H1 (cell line): ENCODE measurements around the gene CHST8. TPM values are rescaled to one million over a fixed set of nuclear protein-coding genes. Genes with fewer than 3 reads are reported as not detected.

Experiments used
- CTCF ChIA-PET: fragments of 300-600 bp; sonication (Branson Sonifier 250); formaldehyde crosslinking; loops from one replicate; lab custom pipeline; 2021; ENCODE audit not compliant: partially characterized antibody; lab: Charles Lee
- POLR2A ChIA-PET: fragments of 300-600 bp; sonication (Branson Sonifier 250); formaldehyde crosslinking; loops from one replicate; lab custom pipeline; 2021; ENCODE audit warnings: inconsistent platforms; ENCODE audit not compliant: partially characterized antibody; lab: Charles Lee
- DNase-seq, 2 experiments: peaks; one replicate each; pipeline versions ENCODE4 v3.0.0 to v3.0.0-alpha.2; 2010 to 2022; ENCODE audit warnings: low spot score in 2 of 2, low read depth in 1 of 2, mixed read lengths in 1 of 2
- FAIRE-seq: peaks from 2 replicates; lab custom pipeline; 2011; peaks lifted over from hg19 to GRCh38; lab: Jason Lieb, UNC
- H2AFZ ChIP-seq: 2 replicates; pipeline ENCODE4 v1.8.1; 2012; ENCODE audit warnings: low read length, inconsistent platforms
- H2AK5ac ChIP-seq: 2 replicates; pipeline ENCODE4 v1.6.1; 2013; ENCODE audit warnings: low read depth, low read length
- H2BK120ac ChIP-seq: replicated peaks from 2 replicates; pipeline ENCODE3; 2013; ENCODE audit warnings: low read depth, low read length, inconsistent platforms
- H2BK12ac ChIP-seq: 2 replicates; pipeline ENCODE4 v1.6.1; 2013; ENCODE audit warnings: low read depth, low read length
- H2BK15ac ChIP-seq: 2 replicates; pipeline ENCODE4 v1.6.1; 2013; ENCODE audit warnings: low read length
- H2BK20ac ChIP-seq: 2 replicates; pipeline ENCODE4 v1.6.1; 2013; ENCODE audit warnings: low read length
- H2BK5ac ChIP-seq: 2 replicates; pipeline ENCODE4 v1.6.1; 2013; ENCODE audit warnings: low read depth, low read length
- H3K14ac ChIP-seq: 2 replicates; pipeline ENCODE4 v1.6.1; 2013; ENCODE audit warnings: inconsistent platforms; ENCODE audit not compliant: insufficient read length
- H3K18ac ChIP-seq: 2 replicates; pipeline ENCODE4 v1.6.1; 2013; ENCODE audit warnings: low read length; ENCODE audit errors: extremely low read depth
- H3K23ac ChIP-seq: 2 replicates; pipeline ENCODE4 v1.6.1; 2013; ENCODE audit warnings: inconsistent platforms; ENCODE audit not compliant: insufficient read length
- H3K23me2 ChIP-seq: 2 replicates; pipeline ENCODE4 v1.6.1; 2013; ENCODE audit warnings: low read depth, low read length
- H3K27ac ChIP-seq: 2 replicates; pipeline ENCODE4 v1.6.1; 2011; ENCODE audit warnings: low read depth, low read length, inconsistent platforms
- H3K27me3 ChIP-seq, 4 experiments: replicated peaks in 1 of 4; 1 replicate in 1 of 4; 2 replicates in 3 of 4; pipeline versions ENCODE4 v1.6.1 to v1.8.1; 2011 to 2013; ENCODE audit warnings: low read length in 3 of 4, mild to moderate bottlenecking in 3 of 4, inconsistent platforms in 2 of 4, mixed read lengths in 2 of 4, moderate library complexity in 1 of 4; ENCODE audit not compliant: control insufficient read depth in 3 of 4, insufficient read depth in 3 of 4; ENCODE audit errors: extremely low read depth in 1 of 4
- H3K36me3 ChIP-seq, 4 experiments: 2 replicates each; pipeline versions ENCODE4 v1.6.1 to v1.8.1; 2011 to 2013; ENCODE audit warnings: mild to moderate bottlenecking in 4 of 4, low read length in 3 of 4, moderate library complexity in 2 of 4, control low read depth in 1 of 4, inconsistent platforms in 1 of 4; ENCODE audit not compliant: insufficient read depth in 4 of 4, control insufficient read depth in 2 of 4
- H3K4ac ChIP-seq: replicated peaks from 2 replicates; pipeline ENCODE3; 2013; ENCODE audit warnings: low read length, low read depth, mixed read lengths, inconsistent platforms; ENCODE audit not compliant: insufficient read length
- H3K4me1 ChIP-seq, 4 experiments: replicated peaks in 1 of 4; 1 replicate in 1 of 4; 2 replicates in 3 of 4; pipeline versions ENCODE4 v1.6.1 to v1.8.1; 2011 to 2013; ENCODE audit warnings: low read length in 3 of 4, inconsistent platforms in 2 of 4, mixed read lengths in 1 of 4; ENCODE audit not compliant: insufficient read depth in 4 of 4, control insufficient read depth in 3 of 4
- H3K4me2 ChIP-seq, 2 experiments: 2 replicates each; pipeline versions ENCODE4 v1.6.1 to v1.8.1; 2011 to 2013; ENCODE audit warnings: low read depth in 2 of 2, low read length in 2 of 2, control low read depth in 1 of 2, inconsistent platforms in 1 of 2, mild to moderate bottlenecking in 1 of 2; ENCODE audit not compliant: insufficient read depth in 1 of 2
- H3K4me3 ChIP-seq, 4 experiments: fragments of 200-600, 300-600 bp in 1 of 4; sonication (generic), shearing (Covaris generic), sonication (Bioruptor Twin) in 1 of 4; 2 replicates each; pipeline versions ENCODE4 v1.5.1 to v1.8.1; 2011 to 2016; ENCODE audit warnings: low read length in 4 of 4, low read depth in 3 of 4, control low read depth in 2 of 4, inconsistent platforms in 2 of 4, mild to moderate bottlenecking in 2 of 4, mixed read lengths in 1 of 4, moderate library complexity in 1 of 4; ENCODE audit not compliant: insufficient read depth in 2 of 4; ENCODE audit errors: extremely low read depth in 1 of 4
- H3K56ac ChIP-seq: replicated peaks from 2 replicates; pipeline ENCODE3; 2013; ENCODE audit warnings: low read depth, mild to moderate bottlenecking, mixed read lengths, low read length, inconsistent platforms; ENCODE audit not compliant: insufficient read length
- H3K79me1 ChIP-seq: 2 replicates; pipeline ENCODE4 v1.6.1; 2013; ENCODE audit warnings: low read depth, low read length, control low read depth
- H3K79me2 ChIP-seq, 2 experiments: 2 replicates each; pipeline versions ENCODE4 v1.6.1 to v1.8.1; 2012 to 2013; ENCODE audit warnings: low read length in 2 of 2, mild to moderate bottlenecking in 2 of 2, inconsistent platforms in 1 of 2; ENCODE audit not compliant: insufficient read depth in 2 of 2, control insufficient read depth in 1 of 2
- H3K9ac ChIP-seq, 4 experiments: replicated peaks in 1 of 4; 1 replicate in 1 of 4; 2 replicates in 3 of 4; pipeline versions ENCODE4 v1.6.1 to v1.8.1; 2011 to 2013; ENCODE audit warnings: low read depth in 3 of 4, low read length in 3 of 4, control low read depth in 2 of 4, mild to moderate bottlenecking in 2 of 4, moderate library complexity in 2 of 4, inconsistent platforms in 1 of 4; ENCODE audit errors: extremely low read depth in 1 of 4
- H3K9me3 ChIP-seq, 2 experiments: 2 replicates each; pipeline versions ENCODE4 v1.6.1 to v1.8.1; 2012 to 2013; ENCODE audit warnings: mild to moderate bottlenecking in 2 of 2, moderate library complexity in 2 of 2, control low read depth in 1 of 2, inconsistent platforms in 1 of 2, low read depth in 1 of 2, low read length in 1 of 2, mixed read lengths in 1 of 2; ENCODE audit not compliant: insufficient read depth in 2 of 2
- H4K20me1 ChIP-seq, 2 experiments: replicated peaks in 1 of 2; 2 replicates each; pipeline versions ENCODE3 to v1.8.1; 2011 to 2013; ENCODE audit warnings: inconsistent platforms in 2 of 2, low read length in 2 of 2, mild to moderate bottlenecking in 1 of 2; ENCODE audit not compliant: insufficient read depth in 2 of 2, control insufficient read depth in 1 of 2
- H4K5ac ChIP-seq: 2 replicates; pipeline ENCODE4 v1.6.1; 2013; ENCODE audit warnings: low read length, low read depth, mixed read lengths, inconsistent platforms; ENCODE audit not compliant: insufficient read length
- H4K8ac ChIP-seq: 2 replicates; pipeline ENCODE4 v1.8.0; 2013; ENCODE audit warnings: mild to moderate bottlenecking, moderate library complexity, low read length, inconsistent platforms; ENCODE audit not compliant: insufficient read depth; ENCODE audit errors: extremely low read depth
- H4K91ac ChIP-seq: replicated peaks from 2 replicates; pipeline ENCODE3; 2013; ENCODE audit warnings: low read length, mixed read lengths, inconsistent platforms; ENCODE audit not compliant: insufficient read length
- CBX5 ChIP-seq: fragments of 300-800, 300-1000 bp; sonication (generic); IDR thresholded peaks from 2 replicates; pipeline ENCODE4 v1.7.1; 2016; ENCODE audit warnings: antibody characterized with exemption, low read length, low read depth
- CTBP2 ChIP-seq: IDR thresholded peaks from 2 replicates; pipeline ENCODE4 v1.7.0; 2011; ENCODE audit warnings: borderline replicate concordance, mild to moderate bottlenecking, moderate library complexity, mixed read lengths, low read length; ENCODE audit not compliant: insufficient read depth, insufficient read length
- HDAC2 ChIP-seq, 2 experiments: fragments of 300-600 bp in 1 of 2; sonication (generic) in 1 of 2; IDR thresholded peaks; 2 replicates each; pipeline ENCODE4 v1.6.1; 2011 to 2012; ENCODE audit warnings: low read depth in 2 of 2, low read length in 2 of 2, mild to moderate bottlenecking in 2 of 2, moderate library complexity in 2 of 2, borderline replicate concordance in 1 of 2, inconsistent platforms in 1 of 2
- HDAC6 ChIP-seq: IDR thresholded peaks from one replicate; pipeline ENCODE4 v1.7.1; 2012; ENCODE audit warnings: low read depth, mild to moderate bottlenecking, inconsistent platforms, low read length, moderate library complexity
- MAFK ChIP-seq: IDR thresholded peaks from 2 replicates; pipeline ENCODE4 v1.6.1; 2012; ENCODE audit warnings: low read depth, mild to moderate bottlenecking, improper control_type of control experiment, low read length
- SUZ12 ChIP-seq: fragments of 200-600 bp; sonication (generic); IDR thresholded peaks from 2 replicates; pipeline ENCODE4 v1.6.1; 2012; ENCODE audit warnings: mild to moderate bottlenecking, inconsistent platforms, low read length, moderate library complexity, mixed read lengths
- TAF1 ChIP-seq: IDR thresholded peaks from 2 replicates; pipeline ENCODE4 v1.6.1; 2011; ENCODE audit warnings: mild to moderate bottlenecking, low read depth, low read length
- TCF12 ChIP-seq: IDR thresholded peaks from 2 replicates; pipeline ENCODE4 v1.6.1; 2011; ENCODE audit warnings: low read depth, mild to moderate bottlenecking, low read length
- WGBS, 2 experiments: shearing (Covaris generic) in 1 of 2; methylation state at CpG; one replicate each; pipeline versions ENCODE4 v1.1.6 to v1.1.7; 2013 to 2015; ENCODE audit warnings: low lambda C conversion rate in 2 of 2, mixed read lengths in 2 of 2, inconsistent platforms in 1 of 2, low coverage in 1 of 2, missing lambda C conversion rate in 1 of 2; ENCODE audit not compliant: insufficient replicate concordance in 2 of 2, insufficient coverage in 1 of 2, insufficient read length in 1 of 2; ENCODE audit errors: extremely low coverage in 1 of 2, missing lambda C conversion rate in 1 of 2; 5-methylcytosine and 5-hydroxymethylcytosine counted together
- polyA plus RNA-seq, 7 experiments: library from polyadenylated mRNA; depleted of rRNA in 3 of 7; stranded (reverse) in 5 of 7; unstranded in 2 of 7; fragments of >200 nt in 5 of 7; fragments of 200-250 nt in 2 of 7; gene quantifications; 1 replicate in 5 of 7; 2 replicates in 1 of 7; 4 replicates in 1 of 7; pipeline versions ENCODE4 v1.2.1 to v1.2.3, GENCODE V29; 2011 to 2013; ENCODE audit warnings: missing spikeins in 2 of 7, mixed read lengths in 2 of 7
- total RNA-seq: library from RNA; stranded (reverse); fragmentation: NEBNext Ultra II Directional; extraction: Animal tissue kit (Norgen Biotek cat#: 25700); gene quantifications from 2 replicates; pipeline ENCODE4 v1.2.1, GENCODE V29; 2021
- TF ChIP-seq, protein P1 (sequence below), 3 experiments: IDR thresholded peaks; 1 replicate in 2 of 3; 2 replicates in 1 of 3; pipeline versions ENCODE4 v1.5.1 to v1.6.1; 2011; ENCODE audit warnings: low read length in 3 of 3, mild to moderate bottlenecking in 3 of 3, inconsistent platforms in 2 of 3, low read depth in 1 of 3, moderate library complexity in 1 of 3; ENCODE audit not compliant: insufficient read depth in 1 of 3; ENCODE audit errors: control extremely low read depth in 1 of 3

CHST8 gene
- total and polyA plus RNA-seq, 2 of the 8 experiments (the other 6 are each of a cell fraction or from before 2014, with no cell fraction given) = 10.8 to 28.2 TPM

DNA sequence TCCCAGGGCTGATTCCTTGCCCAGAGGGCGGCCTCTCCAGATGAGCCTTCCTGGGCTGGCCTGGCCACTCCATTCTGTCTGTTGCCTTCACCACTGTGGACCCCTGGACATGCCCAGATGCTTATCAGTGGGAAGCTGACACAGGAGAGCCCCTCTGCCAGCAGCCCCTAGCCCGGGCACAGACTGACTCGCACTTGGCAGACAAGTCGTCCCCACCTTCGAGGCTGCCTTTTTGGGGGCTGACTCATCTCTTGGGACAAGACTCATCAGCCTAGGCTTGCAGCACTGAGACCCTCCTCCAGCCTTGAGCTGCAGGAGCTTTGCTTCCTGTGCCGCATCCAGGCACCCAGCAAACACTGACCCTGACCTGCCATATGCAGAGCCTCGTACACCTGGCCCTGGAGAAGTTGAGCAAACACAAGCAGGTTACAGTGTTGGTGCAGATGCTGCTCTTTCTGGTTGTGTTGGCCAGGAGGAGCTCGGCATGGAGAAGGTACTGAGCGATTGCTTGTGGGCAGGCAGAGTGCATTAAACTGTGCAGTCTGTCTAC, 8.1 kb downstream of the CHST8 start:
- H3K36me3 ChIP-seq = no peaks in the 10 kb centered on the region
- no peak overlapping the region for H3K27ac ChIP-seq
- H3K23me2 ChIP-seq = no peaks in the 10 kb centered on the region
- H2BK120ac ChIP-seq = no peak overlapping the region
- H3K9me3 ChIP-seq = no peaks in the 10 kb centered on the region
- H3K14ac ChIP-seq = no peak overlapping the region
- FAIRE-seq = no peak
- DNase-seq = no peak
- H3K4ac ChIP-seq = no peak overlapping the region
- H3K4me2 ChIP-seq = no peak overlapping the region
- H3K4me1 ChIP-seq = peaks cover 4 to 17% (median 12%) of the 10 kb centered on the region in 4 experiments; a peak in 6 of 7 replicates
- H3K9ac ChIP-seq = no peak overlapping the region
- H3K23ac ChIP-seq = no peak overlapping the region
- H3K79me2 ChIP-seq = peaks cover 0 to 27% of the 10 kb centered on the region in 2 experiments; a peak in 2 of 4 replicates
- H2BK12ac ChIP-seq = 0 out of 2 replicates have a peak overlapping the region, but pooled peaks have one; percentile 72
- H3K18ac ChIP-seq = no peak overlapping the region; the same call in 1 of the 2 replicates
- peak overlapping the region; percentile 7 for H4K91ac ChIP-seq
- H3K27me3 ChIP-seq = peaks cover 0 to 3% (median 0%) of the 10 kb centered on the region in 4 experiments; a peak in 3 of 7 replicates
- H2BK20ac ChIP-seq = 0 out of 2 replicates have a peak overlapping the region, but pooled peaks have one; percentile 61
- no peak overlapping the region for H4K5ac ChIP-seq
- H3K56ac ChIP-seq = no peak overlapping the region
- WGBS, 2 experiments = 95% methylated on average over 9 of the region's 9 CpGs; no CpG with 5 or more reads in 1 of the 2 experiments
- no peak overlapping the region for H4K8ac ChIP-seq
- ChIA-PET CTCF (interaction anchor here (1.0 to 2.1 kb wide), 9 partner anchors 8 to 248 kb away, joined by 3 to 12 read pairs (median 3); no protein-coding TSS in a partner anchor), POLR2A (interaction anchor here (1.5 to 2.0 kb wide), 3 partner anchors 8 to 19 kb away, joined by 4 to 7 read pairs (median 7); no protein-coding TSS in a partner anchor)
- H2BK15ac ChIP-seq = peak overlapping the region; percentile 36; the same call in 1 of the 2 replicates
- H3K79me1 ChIP-seq = peaks cover 19% of the 10 kb centered on the region
- no peak overlapping the region for H3K4me3 ChIP-seq
- no peak overlapping the region for H2AFZ ChIP-seq
- H2BK5ac ChIP-seq = peak overlapping the region; percentile 20; the same call in 1 of the 2 replicates
- H4K20me1 ChIP-seq = peaks cover 0 to 7% of the 10 kb centered on the region in 2 experiments
- H2AK5ac ChIP-seq = peak overlapping the region; percentile 43
- TF ChIP-seq MAFK (no peak), HDAC2 (IDR thresholded peaks at IDR 0.05; ENCODE audit: borderline replicate concordance in 1 of 2, low read depth in 2 of 2, low read length in 2 of 2) (no peak), TCF12 (no peak), CTBP2 (no peak), TAF1 (no peak), HDAC6 (no peak), SUZ12 (no peak), CBX5 (no peak)
- TF ChIP-seq, protein P1, sequence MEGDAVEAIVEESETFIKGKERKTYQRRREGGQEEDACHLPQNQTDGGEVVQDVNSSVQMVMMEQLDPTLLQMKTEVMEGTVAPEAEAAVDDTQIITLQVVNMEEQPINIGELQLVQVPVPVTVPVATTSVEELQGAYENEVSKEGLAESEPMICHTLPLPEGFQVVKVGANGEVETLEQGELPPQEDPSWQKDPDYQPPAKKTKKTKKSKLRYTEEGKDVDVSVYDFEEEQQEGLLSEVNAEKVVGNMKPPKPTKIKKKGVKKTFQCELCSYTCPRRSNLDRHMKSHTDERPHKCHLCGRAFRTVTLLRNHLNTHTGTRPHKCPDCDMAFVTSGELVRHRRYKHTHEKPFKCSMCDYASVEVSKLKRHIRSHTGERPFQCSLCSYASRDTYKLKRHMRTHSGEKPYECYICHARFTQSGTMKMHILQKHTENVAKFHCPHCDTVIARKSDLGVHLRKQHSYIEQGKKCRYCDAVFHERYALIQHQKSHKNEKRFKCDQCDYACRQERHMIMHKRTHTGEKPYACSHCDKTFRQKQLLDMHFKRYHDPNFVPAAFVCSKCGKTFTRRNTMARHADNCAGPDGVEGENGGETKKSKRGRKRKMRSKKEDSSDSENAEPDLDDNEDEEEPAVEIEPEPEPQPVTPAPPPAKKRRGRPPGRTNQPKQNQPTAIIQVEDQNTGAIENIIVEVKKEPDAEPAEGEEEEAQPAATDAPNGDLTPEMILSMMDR (IDR thresholded peaks at IDR 0.05; ENCODE audit: control extremely low read depth in 1 of 3, insufficient read depth in 1 of 3, low read depth in 1 of 3, low read length in 3 of 3) = no peak
